ENCODE measurements around the gene B4GALT2.

Gene B4GALT2

DNA sequence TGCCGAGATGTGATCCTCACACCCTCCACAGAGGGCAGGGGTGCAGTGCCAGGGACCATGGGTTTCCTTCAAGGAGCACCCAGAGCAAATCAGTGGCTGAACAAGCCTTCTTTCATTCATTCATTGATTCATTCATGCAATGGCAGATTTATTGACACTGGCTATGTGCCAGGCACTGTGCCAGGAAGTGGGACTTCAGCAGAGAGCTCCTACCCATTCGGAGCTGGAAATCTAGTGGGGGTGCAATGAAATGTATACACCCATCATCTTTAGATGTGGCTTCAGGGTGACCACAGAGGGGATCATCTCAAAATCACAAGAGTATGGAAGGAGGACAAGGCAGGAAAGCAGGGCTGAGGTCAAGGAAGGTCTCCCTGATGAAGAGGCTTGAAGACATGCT lies 33.4 kb downstream of the B4GALT2 start:
- no peak for DNase-seq

DNA sequence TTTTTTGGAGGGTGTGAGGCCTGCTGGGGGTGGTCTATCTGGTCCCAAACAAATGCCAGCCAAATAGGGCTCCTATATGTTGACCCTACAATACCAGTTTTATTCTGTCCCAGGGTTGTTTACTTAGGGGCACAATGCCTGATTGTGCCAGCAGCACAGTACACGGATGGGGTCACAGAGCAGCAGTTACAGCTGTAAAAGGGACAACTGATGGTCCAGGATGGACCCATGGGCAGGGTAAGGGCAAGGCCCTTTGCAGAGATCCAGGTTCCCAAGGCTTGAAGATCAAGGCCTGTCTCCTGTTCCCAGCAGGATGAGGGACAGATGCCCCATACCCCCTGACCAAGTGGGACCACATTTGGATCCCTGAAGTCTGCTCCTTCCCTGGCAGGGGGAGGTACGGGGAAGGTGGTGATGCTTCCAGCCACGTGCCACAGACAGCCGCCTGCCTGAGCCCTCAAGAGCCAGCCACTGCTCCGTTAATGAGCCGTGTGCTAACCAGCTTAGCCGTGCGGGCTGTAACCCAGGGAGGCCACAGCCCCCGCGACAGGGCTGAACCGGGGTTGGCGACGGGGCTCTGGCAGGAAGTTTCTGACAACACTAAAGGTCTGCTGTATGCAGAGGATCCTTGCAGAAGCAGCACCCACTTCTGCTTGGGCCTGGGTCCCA lies 34.1 kb downstream of the B4GALT2 start:
- no peak for DNase-seq

DNA sequence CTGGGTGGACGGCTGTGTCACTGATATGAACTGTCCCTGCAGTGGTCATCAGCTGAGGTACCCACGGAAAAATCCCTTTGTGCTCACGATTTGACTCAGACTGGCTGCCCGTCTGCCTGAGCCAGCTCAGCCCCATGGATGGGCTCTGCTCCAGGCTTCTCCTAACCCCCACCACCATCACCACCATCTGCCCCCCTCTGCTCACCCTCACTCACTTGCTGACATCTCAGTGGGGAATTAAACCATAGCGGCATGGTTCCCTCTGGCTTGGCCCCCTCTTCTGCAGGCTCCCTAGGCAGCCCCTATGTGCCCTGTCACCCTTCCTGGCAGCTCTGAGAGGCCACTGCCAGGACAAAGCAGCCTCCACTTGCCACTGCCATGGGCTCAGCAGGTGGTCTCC lies 34.9 kb downstream of the B4GALT2 start:
- DNase-seq: no peak

DNA sequence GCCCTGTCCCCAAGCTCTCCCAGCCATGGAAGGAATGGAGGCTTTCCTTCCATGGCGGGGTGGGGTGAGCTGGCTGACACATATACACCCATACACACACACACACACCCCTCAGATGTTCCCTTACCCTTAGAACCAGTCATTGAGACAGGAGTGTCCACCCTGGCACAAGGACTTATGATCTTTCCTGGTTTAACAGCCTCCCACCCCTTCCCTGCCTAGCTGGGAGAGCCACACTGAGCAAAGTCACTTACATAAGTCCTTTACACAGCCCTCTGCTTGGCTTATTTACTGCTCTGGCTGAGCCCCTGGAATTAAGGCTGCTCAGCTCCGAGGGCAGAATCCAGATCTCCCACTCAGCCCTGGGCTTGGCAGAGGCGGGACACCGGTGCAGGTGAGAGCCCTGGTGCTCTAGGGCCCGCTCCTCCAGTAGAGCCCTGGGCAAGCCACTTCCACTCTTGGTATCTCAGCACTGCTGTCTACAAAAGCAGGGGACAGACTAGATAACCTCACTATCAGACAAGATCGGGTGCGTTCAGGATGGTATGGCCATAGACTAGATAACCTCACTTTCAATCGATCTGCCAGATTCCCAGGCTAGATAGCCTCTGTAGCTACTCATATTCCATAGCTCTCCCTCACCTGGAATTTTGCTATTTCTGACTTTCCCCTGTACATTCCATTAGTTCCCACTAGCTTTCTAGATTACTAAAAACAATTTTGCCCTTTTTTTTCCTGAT lies 35.5 kb downstream of the B4GALT2 start:
- DNase-seq: no peak

DNA sequence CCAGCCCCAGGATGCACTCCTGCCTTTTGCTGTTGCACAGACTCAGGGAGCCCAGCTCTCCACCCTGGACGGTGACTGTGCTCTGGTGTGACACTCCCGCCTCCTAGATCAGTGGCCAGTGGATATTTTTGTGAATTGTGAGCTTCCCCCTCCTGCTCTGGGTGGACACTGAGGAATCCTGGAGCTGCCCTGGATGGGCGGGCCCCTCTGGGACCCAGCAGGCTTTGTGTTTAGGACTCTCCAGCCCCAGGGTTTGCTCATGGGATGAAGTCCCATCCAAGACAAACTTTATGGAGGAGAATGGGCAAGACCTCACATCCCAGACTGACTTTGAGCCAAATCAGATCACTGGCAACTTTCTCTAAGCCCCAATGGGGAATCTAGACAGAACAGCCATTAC lies 36.2 kb downstream of the B4GALT2 start:
- DNase-seq: no peak

DNA sequence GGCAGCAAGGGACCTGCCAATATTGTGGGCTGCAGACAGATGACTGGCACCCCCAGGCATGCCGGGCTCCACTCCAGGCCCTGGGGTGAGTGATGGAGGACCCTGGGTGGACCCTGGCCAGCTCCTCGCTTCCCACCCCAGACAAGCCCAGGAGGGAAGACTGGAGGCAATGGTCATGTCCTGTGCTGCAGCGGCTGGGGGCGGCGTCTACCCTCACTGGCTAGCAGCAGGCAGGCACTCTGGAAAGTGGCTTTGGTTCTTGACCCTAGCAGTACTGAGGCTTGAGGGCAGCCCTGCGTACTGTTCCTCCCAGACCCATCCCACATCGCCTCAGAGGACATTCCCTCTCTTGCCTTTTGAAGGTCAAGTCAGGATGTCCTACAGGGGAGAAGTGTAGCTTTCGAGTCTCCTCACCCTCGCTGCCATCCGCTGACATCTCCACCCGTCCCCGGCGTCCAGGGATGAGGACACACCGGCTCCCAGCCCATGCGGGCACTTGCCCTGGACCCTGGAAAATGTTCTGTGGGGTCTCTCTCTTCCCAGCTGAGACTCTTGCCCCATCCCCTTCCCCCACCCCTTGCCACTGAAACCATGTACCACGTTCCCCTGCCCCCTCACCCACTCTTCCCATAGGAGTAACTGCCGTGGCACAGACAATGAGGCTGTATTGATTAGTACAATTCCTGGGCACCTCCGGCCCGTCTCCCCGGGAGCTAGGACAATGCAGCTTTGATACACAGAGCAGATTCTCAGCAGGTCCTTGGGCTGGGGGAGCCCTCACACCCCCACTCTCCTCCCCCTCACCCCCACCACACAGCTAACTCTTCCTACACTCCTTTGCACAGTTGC lies 37.3 kb downstream of the B4GALT2 start:
- DNase-seq: no peak

DNA sequence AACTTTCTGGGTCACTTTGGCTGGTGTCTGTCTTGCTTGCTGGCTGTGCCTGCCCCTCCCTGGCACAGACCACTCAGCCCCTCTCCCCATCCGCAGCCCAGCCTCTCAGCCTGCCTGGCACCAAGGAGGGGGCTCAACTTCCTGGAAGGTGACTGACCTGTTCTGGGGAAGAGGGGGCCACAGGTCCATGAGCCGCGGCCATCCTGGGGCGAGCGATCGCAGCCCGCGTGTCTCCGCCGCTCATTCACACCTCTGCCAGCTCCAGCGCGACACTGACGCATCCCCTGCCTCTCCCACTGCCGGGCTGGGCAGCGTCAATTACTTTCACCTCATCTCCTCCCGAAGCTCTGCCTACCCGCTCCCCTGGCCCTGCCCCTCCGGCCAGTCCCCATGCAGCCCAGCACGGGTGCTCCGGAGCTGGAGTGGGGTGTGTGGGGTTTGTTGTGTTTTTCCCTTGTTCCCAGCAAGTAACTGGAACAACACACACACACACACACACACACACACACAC lies 37.9 kb downstream of the B4GALT2 start:
- no peak for DNase-seq

DNA sequence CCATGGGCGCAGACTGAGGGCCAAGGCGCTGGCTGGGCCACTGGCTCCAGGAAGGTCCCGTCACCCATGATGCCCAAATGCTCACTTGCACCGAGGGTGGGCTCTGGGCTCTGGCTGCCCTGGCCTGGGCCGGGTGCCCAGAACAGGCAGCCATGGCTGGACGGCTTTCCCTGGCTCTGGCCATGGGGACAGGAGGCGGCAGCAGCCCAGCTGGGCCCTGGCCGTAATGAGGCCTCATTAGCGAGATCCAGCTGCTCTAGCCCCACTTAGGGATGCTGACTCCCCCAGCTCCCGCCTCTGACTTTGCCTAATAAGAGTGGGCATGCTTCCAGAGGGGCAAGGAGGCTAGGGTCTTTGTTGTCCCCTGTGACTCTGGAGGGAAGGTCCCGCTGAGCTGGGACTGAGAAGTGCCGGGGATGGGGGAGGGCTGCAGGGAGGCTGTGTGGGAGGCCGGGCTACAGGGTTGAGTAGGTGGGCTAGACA lies 40.5 kb downstream of the B4GALT2 start:
- no peak for DNase-seq

DNA sequence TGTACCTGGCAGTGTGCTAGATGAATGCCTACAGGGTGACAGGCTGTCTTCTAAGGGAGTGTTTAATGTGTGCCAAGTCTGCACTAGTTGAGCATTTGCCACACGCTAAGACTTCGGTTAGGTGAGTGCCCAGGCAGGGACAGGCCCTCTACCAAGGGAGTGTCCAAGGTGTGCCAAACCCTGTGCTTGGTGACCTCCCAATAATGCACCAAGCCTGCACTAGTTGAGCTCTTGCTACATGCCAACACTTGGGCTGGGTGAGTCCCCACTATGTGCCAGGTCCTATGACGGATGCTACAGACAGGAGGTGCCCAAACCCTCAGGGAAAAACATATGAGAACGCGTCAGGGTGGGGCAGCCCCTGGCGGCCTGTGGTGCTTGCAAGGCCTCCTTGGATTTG lies 41.5 kb downstream of the B4GALT2 start:
- DNase-seq: no peak

DNA sequence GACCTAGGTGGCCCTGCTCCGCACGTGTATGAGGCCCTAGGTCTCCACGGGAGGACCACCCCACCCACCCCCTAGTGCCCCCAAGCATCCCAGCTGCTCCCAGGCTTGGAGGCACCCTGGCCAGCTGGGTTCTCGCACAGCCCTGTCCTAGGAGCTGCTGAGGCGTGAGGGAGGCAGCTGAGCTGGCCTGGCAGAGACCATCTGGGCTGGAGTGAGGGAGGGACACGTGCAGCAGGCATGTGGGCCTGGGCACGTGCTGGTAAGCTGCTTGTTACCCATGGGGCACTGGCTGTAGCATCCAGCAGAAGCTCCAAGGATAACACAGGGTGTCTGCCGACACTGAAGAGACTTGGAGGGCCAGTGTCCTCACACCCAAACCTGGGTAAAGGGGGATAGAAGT lies 42.1 kb downstream of the B4GALT2 start:
- no peak for DNase-seq

DNA sequence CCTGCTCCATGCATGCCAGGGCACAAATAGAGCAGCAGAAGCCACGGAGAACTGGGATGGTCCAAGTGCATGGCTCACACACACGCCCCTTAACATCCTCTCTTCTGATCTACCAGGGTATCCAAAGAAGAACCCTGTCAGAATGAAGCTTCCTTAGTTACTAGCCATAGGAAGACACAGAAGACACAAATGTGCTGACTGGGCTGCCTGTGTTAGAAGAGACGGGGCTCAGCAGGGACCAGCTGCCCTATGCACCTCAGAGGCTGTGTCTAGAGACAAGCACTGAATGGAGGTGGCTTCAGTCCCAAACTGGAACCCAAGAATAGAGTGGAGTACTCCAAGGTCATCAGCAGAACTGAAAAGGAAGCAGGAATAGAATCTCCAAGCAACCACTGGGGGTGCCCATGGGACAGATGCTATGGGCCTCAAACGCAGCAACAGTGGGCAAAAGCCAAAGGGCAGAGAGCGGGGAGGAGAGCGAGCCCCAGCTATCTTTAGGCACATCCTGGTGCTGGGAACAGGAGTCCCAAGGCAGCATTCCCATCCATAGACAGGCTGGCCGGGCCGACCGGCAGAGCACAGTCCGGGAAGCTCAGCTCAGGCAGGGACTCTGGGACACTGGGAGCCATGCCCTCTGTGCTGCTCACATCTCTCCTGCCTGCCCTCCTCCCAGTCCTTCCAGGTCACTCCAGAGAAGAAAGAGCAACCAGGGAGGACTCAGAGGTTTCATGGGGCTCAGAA lies 42.7 kb downstream of the B4GALT2 start:
- DNase-seq: no peak

DNA sequence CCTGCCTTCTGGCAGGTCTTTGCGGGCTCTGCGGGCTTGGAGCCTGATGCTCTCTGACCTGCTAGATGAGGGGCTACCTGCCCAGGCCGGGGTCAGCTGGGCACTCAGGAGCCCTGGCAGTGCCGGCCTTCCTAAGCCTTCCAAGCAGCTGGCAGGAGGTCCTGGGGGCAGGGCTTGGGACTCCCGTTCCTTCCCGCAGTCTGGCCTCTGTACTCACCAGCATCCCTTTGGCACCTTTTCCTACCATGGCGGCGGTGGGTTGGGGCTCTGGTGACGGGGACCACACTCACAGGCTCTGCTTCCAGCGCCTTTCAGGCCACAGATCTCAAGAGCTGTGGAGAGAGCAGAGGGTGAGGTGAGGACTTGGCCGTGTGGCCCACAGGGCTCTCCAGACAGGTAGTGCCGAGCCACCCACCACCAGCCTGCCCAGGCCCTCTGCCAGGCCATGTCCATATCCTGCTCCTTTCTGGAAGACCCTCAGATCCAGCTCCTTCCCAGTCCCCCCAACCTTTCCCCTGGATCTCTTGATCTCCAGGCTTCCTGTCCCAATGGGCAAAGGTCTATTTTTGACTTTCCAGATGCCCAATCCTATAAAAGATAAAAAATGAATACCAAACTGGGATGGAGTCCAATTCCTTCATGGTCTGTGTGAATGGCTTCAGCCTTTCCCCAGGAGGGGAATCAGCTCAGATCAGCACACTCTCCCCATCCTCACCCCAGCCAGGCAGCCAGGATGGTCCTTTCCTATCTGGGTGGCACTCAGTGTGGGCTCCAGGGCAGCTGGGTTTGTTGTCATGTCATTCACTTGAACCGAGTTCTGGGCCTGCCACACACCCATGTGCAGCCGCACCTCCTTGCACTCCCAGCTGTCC lies 45.3 kb downstream of the B4GALT2 start:
- DNase-seq: no peak

DNA sequence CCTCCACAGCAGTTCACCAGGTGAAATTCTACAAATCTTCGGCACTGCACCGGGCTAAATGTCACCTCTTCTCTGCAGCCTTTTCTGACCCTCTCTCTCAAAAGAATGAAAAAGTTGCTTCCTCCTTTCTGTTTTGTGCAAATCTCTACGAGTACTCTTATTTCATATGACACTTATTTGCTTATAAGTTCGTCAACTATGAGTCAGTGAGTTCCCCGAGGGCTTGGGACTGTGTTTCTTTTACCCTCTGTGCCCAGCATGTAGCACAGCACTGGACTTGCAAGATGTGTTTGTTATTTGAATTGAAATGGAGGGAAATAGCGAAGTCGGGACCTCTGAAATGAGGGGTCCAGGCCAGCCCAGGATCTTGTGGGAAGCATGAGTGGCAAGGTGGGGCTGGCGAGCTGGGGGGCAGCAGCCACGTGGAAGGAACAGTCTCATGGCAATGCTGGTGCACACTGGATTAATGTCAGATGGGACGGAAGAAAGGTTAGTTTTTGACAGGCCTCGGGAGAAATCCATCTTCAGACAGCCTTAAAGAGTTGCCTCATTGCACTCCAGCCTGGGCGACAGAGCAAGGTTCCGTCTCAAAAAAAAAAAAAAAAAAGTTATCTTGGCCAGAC lies 46.0 kb downstream of the B4GALT2 start:
- no peak for DNase-seq

DNA sequence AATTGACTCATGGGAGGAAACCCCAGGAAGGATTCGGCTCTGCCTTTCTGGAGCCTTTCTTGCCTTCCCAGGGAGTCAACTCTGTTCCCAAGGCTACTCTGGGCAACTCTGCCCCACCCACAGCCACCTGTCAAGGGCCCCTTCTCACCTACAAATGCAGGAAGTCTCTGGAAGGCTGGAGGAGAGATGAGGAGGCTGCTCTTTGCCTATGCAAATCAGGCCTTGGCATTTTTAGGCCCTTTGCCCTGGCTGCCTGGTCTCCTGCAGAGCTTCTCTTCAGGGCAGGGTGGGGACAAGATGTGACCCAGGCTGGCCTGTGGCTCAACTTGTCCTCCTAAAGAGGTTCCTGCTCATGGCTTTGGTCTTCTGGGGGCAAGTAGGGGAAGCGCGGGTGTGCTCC lies 46.8 kb downstream of the B4GALT2 start:
- no peak for DNase-seq

DNA sequence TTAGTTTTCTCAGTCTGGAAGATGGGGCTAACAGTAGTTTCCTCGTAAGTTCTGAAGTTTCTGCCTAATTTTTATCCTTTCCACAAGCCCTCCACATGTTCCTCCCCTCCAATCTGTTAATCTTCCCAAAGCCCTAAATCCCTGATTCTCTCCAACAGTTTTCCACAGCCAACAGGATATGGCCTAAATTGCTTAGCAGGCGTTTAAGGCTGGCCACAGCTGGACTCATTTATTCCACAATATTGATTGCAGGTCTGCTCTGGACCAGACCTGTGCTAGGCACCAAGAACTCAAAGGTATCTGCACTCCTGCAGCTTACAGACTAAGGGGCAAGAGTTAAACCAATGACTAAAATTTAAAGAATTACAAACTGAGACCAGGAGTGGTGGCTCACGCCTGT lies 48.3 kb downstream of the B4GALT2 start:
- DNase-seq: no peak

DNA sequence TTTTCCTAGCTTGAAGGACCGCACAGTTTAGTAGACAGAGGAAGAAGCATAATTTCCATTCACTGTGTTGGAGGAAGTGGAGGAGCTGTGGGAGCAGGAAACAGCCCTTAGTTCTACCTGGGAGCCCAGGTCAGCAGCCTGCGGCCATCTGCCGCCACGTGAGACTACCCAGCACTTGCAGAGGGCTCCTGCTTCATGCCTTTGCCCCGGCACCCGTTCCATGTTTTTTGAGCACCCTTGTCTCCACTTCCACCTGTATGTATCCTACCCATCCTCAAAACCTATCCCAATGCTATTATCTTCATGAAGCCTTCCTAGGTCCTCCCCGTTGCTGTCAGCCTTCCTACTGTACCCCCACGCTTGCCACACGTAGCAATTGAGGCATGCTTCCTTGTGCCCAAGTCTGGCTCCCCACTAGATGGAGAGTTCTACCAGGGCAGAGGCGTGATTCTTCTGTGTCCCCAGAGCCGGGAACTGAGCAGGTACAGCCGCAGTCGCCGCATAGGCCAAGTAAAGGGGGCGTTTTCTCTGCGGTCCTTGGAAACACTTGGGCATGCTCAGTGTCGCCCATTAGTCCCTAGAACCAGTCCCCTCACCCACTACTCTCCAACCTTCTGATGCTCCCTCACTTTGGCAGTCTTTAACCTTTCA lies 50.4 kb downstream of the B4GALT2 start:
- no peak for DNase-seq

DNA sequence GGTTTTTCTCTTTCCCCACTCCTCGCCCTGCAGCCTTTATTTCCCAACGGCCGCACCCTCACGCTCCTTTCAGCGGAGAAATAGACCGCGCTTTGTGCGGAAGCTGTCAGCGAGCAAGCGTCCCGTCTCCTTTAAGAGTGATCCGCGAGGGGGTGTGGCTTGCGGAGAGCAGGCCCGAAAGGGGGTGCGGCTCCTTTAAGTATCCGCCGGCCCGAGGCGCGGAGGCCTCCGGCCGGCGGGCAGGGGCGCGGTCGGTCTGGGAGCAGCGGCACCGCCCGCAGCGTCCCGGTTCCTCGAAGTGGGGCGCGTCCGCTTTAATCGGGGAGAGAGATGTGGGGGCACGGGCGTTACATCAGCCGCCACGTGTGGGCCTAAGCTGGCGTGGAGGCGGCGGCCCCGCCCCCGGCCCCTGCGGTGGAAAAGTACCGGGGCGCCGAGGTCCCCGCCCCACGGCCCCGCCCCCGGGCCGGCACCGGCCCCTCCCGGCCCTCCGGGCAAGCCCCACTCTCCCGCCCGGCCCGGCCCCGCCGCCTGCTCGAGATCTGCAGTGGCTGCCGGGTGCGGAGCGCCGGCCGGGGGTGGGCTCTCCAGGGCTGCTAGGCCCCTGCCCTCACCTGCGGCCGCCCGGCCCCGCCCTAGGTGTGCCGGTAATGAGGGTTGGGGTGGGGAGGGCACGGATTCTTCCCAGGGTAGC lies 51.0 kb downstream of the B4GALT2 start:
- DNase-seq: peak; percentile 66 to 81

DNA sequence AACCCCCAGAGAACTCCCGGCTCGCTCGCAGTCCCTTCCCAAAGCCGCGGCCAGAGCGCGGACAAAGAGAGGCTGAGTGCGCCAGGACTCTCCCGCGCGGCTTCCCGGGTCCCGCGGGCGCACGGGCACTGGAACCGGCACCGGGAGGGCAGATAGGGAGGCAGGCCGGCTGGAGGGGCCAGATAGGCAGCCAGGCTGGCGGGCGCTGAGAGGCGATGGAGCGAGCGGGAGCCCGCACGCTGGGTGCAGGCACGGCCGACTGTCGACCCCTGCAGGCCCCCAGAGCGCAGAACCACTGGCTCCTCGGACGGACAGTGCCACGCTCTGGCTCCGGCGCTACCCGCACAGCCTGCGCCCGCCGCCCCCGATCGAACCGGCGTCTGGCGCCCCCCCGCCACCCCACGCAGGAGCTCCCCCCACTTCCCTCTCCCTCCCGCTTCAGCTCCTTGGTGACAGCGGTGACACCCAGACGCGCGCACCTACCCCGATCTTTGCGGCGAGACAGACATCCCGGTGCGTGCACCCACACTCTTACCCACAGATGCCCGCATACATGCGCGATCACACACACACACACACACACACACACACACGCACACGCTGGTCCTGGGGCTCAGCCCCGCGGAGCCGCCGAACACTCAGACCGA lies 51.7 kb downstream of the B4GALT2 start:
- DNase-seq: no peak

All from AML-193 (cell line).